ENCODE measurements around the gene BRINP3. TPM values are rescaled to one million over a fixed set of nuclear protein-coding genes. Genes with fewer than 3 reads are reported as not detected.

The BRINP3 gene
- total RNA-seq, 1 experiment from 2014 or later = 1.5 TPM

- no peak for DNase-seq (ENCODE audit: low spot score)
These were observed 155.4 kb downstream of the BRINP3 start for GRCh38 chr1:190322274-190322673.

GRCh38 chr1:190320952-190321351, 156.7 kb downstream of the BRINP3 start:
- DNase-seq (ENCODE audit: low spot score) = peak; percentile 31

- no peak for DNase-seq (ENCODE audit: low spot score)
These were observed 164.9 kb downstream of the BRINP3 start for GRCh38 chr1:190312763-190313162.

GRCh38 chr1:190303501-190303900, 174.2 kb downstream of the BRINP3 start:
- DNase-seq (ENCODE audit: low spot score) = no peak

- DNase-seq (ENCODE audit: low spot score) = no peak
These were observed 181.2 kb downstream of the BRINP3 start for GRCh38 chr1:190296453-190296852.

- DNase-seq (ENCODE audit: low spot score) = no peak
These were observed 187.8 kb downstream of the BRINP3 start for GRCh38 chr1:190289897-190290296.

GRCh38 chr1:190286111-190286510, 191.6 kb downstream of the BRINP3 start:
- no peak for DNase-seq (ENCODE audit: low spot score)

- no peak for DNase-seq (ENCODE audit: low spot score)
These were observed 200.6 kb downstream of the BRINP3 start for GRCh38 chr1:190277107-190277506.

- no peak for DNase-seq (ENCODE audit: low spot score)
These were observed 202.9 kb downstream of the BRINP3 start for GRCh38 chr1:190274721-190275120.

GRCh38 chr1:190273161-190273560, 204.5 kb downstream of the BRINP3 start:
- no peak for DNase-seq (ENCODE audit: low spot score)

GRCh38 chr1:190262538-190262937, 215.1 kb downstream of the BRINP3 start:
- no peak for DNase-seq (ENCODE audit: low spot score)

- no peak for DNase-seq (ENCODE audit: low spot score)
These were observed 218.2 kb downstream of the BRINP3 start for GRCh38 chr1:190259424-190259823.

- no peak for DNase-seq (ENCODE audit: low spot score)
These were observed 219.7 kb downstream of the BRINP3 start for GRCh38 chr1:190258003-190258402.

- DNase-seq (ENCODE audit: low spot score) = no peak
These were observed 225.6 kb downstream of the BRINP3 start for GRCh38 chr1:190252046-190252445.

GRCh38 chr1:190250368-190250767, 227.3 kb downstream of the BRINP3 start:
- no peak for DNase-seq (ENCODE audit: low spot score)

GRCh38 chr1:190244406-190244805, 233.3 kb downstream of the BRINP3 start:
- DNase-seq (ENCODE audit: low spot score) = no peak

GRCh38 chr1:190243056-190243455, 234.6 kb downstream of the BRINP3 start:
- no peak for DNase-seq (ENCODE audit: low spot score)

GRCh38 chr1:190226006-190226405, 251.7 kb downstream of the BRINP3 start:
- DNase-seq (ENCODE audit: low spot score) = no peak

GRCh38 chr1:190212450-190212849, 265.2 kb downstream of the BRINP3 start:
- no peak for DNase-seq (ENCODE audit: low spot score)

GRCh38 chr1:190207733-190208132, 269.9 kb downstream of the BRINP3 start:
- DNase-seq (ENCODE audit: low spot score) = no peak

- DNase-seq (ENCODE audit: low spot score) = no peak
These were observed 272.0 kb downstream of the BRINP3 start for GRCh38 chr1:190205713-190206112.

- DNase-seq (ENCODE audit: low spot score) = no peak
These were observed 281.6 kb downstream of the BRINP3 start for GRCh38 chr1:190196020-190196419.

GRCh38 chr1:190193508-190194115, 284.1 kb downstream of the BRINP3 start:
- DNase-seq (ENCODE audit: low spot score) = peak; percentile 4

- DNase-seq (ENCODE audit: low spot score) = no peak
These were observed 285.0 kb downstream of the BRINP3 start for GRCh38 chr1:190192627-190193026.
